NCI-H2227 treated with DMSO at 0.1 percent for 48 hours (cell line): Measurements from ENCODE around the gene CHAF1A.

ENCODE experiments used
- DNase-seq: peaks from one replicate; lab custom pipeline; 2025; lab: John Stamatoyannopoulos, UW

CHAF1A gene

GRCh38 chr19:4367336-4367723 is 35.1 kb upstream of the CHAF1A start:
- DNase-seq = no peak

DNA sequence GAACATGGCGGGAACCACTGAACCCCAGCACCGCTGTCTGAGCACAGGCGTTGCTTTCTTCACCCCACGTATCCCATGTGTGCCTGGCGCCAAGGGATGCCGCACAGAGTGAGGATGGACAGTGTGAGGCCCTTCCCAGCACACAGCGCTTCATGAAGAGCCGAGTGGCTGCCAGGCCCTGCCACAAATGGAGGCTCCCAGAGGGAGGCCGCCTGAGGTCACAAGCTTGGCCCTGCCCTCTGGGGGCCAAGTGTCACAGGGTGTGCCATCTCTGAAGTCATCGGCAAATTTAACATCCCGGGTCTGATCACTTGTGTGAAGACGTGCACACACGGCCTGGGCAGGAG is 34.7 kb upstream of the CHAF1A start:
- no peak for DNase-seq

DNA sequence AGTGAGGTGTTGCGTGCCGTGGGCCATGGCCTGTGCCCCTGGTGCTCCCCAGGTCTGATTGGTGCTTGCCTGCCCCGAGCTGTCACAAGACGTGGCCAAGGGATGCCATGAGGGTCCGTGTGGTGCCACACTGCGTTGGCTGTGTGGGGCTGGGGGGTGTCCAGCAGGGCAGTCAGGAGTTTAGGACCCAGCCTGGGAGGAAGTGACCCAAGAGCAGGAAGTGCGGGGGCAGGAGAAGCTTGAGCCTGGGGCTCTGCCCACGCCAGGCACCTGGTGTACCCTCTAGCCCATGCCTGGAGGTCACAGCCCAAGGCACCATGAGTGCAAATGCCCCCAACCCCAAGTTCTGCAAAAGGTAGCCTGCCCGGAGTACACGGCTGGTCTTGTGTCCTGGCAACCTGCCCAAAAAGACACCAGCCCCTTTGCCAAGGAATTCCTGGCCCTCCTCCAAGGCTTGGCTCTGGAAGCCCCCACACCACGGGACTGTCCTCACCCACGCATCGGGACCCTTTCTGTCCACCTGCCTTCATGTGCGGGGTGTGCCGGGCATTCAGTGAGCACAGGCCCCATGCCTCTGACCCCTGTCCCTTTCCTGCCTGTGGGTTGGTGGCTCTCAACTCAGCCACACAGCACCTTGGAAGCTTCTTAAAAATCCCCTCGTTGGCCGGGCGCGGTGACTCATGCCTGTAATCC is 34.2 kb upstream of the CHAF1A start:
- DNase-seq = no peak

DNA sequence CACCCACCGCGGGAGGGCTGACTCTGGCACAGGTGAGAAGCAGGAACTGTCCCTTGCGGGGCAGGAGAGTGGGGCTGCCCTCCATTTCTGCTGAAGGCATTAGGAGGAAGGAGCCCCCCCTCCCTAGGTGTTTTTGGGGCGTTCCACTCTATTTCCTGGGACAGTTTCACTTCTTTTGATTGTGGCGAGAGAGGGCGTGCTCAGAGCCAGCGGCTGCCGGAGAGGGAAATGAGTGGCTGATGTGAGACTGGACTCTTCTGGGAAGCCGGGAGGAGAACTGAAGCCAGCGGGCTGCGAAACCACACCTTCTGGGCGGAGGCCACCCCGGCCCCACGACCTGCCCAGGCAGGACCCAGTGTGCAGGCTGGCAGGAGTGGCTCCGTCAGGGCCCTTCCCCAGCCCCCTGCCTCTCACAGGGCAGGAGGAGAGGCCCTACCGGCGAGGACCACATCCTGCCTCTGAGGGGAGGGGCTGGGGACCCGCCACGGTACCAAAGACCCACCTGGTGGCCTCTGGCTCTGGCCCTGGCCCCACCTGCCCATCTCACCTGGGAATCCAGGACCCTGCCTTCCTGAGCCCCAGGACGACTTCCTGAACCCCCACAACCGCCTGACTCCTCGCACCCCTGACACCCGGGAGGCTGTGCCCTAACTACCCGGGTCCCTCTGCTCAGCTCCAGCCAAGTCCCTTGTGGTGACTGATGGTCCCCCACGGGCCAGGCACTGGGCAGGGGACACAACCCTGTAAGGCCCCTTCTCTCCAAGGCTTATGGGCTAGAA is 33.1 kb upstream of the CHAF1A start:
- DNase-seq = no peak

DNA sequence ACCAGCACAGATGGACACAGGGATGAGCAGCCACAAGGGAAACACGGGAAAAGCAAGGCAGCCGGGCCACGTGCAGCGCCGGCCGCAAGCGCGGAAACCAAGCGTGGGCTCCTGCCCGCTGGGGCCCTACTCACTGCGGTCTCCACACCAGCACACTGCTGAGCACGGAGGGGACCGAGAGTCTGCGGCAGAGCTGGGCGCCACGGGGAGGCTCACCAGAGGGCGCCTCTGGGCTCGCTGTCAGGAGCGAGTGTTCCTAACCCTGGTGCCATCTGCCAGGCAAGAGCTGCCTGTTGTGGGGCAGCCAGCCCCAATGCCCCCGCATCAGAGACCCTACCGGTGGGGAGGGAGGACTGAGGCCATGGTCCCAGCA is 32.6 kb upstream of the CHAF1A start:
- no peak for DNase-seq

GRCh38 chr19:4370418-4371041 is 31.9 kb upstream of the CHAF1A start:
- DNase-seq = no peak

DNA sequence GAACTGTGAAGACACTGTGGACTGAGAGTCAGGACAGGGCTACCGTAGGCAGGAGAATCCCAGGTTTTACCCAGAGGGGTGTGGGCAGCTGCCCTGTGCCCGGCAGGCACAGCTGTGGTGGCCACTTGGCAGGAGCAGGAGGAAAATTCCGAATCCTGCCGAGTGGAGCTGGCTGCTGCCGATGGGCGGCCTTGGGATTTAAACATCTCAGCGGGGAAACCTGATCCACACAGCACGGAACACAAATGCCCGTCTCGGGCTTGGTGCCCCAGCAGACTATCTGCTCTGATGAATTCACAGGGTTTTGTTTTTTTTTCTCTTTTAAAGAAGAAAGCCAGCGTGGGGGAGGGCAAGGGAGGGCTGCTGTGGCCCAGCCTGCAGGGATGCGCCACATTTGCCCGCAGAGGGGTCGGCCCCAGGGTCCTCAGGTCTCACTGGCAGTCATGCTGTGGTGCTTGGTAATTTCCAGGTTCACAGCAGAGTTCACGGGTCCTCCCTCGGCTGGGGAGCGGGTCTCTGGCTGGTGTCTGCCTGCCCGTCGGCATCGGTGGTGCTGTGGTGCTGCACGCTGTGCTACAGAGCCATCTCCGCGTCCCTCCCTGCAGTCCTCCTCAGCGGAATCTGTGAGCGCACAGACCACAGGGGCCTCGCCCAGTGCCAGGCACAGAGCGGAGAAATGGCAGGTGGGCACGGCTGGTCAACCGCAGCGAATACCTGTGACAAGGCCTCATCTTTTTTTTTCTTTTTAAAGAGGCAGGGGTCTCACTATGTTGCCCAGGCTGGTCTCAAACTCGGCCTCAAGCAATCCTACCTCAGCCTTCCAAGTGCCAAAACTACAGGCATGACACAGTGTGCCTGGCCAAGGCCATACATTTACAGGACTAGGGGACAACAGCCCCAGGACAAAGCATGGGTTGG is 30.9 kb upstream of the CHAF1A start:
- no peak for DNase-seq

- DNase-seq = no peak
Observed at GRCh38 chr19:4372165-4373012, 30.1 kb upstream of the CHAF1A start.

DNA sequence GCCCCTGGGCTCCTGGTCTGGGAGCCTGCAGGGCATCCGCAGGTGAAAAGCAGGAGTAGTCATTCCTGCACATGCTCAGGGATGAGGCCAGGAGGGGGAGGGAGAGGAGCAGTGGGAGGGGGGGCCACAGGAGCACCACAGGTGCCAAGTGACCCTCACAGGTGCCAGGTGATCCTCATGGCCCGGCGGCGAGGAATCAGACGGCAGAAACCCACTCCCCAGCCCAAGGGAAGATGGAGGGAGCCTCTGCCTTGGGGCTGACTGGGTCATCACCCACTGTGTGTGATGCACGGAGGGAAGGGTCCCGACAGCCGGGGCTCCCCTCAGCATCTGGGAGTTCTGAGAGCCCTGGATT is 29.4 kb upstream of the CHAF1A start:
- DNase-seq = no peak

GRCh38 chr19:4373601-4374497 is 28.6 kb upstream of the CHAF1A start:
- DNase-seq = no peak

DNA sequence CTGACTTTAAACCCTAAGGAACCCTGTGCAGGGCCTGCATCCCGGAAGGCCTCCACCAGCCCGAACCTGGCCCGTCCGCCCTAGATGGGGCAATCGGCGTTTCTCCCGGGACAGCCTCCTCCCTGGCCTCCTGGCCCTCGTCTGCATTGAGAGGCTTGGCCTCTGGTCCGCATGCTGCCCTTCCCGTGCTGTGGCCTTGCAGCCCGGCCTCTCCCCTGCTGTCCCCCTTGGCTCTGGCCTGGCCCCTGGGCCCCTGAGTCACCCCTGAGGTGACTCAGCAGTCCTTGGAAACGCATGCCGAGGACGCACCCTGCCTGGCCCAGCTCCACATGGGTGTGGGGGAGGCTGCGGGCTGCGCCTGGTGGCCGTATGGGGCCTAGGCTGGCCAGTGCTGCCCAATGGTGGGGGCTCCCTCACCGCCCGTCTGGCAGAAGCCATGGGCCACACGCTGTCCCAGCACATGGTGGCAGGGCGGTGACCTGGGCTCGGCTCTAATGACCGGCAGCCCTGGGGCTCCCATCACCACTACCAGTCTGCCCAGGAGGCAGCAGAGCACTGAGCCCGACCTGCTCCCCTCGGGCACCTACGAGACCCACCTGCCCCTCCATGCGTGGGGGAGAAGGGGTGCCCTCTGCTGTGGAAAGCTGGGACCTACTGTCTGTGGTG is 27.8 kb upstream of the CHAF1A start:
- DNase-seq = no peak

DNA sequence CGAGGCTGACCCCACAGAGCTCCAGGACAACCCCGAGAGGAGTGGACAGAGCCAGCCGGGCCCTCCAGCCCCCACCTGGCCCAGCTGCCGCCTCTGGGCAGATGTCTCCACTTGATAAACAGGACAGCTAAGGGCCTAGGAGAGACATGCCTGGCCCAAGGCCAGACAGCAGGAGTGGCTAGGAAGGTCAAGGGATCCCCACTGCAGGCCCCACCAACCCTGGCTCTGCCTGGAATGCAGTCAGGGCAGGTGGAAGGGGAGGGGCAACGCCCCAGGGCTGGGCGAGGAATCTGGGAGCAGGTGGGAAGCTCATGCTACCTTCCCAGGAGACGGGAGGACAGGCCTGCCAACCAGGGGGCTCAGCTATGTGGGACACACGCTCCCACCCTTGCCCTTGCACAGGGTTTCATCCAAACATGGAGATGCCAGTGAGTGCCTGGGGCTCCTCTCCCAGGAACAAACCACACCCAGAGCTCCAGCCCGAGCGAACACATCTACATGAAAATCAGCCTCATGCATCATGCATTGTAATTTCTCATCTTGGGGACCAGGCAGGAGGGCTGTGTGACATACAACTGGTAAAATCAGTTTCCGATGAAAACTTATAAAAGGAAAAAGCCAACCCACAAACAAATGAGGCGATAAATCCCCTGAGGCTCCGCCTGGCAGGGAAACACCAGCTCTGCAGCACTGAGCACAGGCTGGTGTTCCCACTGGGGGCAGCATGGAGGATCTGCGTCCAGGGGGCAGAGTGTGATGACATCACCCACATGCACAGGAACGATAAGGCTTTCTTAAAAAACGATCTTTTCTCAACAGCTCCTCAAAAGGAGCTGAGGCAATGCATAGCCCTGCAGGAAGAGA is 27.0 kb upstream of the CHAF1A start:
- DNase-seq = no peak

- no peak for DNase-seq
Observed at GRCh38 chr19:4376028-4376670, 26.3 kb upstream of the CHAF1A start.

GRCh38 chr19:4376671-4376990 is 25.8 kb upstream of the CHAF1A start:
- no peak for DNase-seq

DNA sequence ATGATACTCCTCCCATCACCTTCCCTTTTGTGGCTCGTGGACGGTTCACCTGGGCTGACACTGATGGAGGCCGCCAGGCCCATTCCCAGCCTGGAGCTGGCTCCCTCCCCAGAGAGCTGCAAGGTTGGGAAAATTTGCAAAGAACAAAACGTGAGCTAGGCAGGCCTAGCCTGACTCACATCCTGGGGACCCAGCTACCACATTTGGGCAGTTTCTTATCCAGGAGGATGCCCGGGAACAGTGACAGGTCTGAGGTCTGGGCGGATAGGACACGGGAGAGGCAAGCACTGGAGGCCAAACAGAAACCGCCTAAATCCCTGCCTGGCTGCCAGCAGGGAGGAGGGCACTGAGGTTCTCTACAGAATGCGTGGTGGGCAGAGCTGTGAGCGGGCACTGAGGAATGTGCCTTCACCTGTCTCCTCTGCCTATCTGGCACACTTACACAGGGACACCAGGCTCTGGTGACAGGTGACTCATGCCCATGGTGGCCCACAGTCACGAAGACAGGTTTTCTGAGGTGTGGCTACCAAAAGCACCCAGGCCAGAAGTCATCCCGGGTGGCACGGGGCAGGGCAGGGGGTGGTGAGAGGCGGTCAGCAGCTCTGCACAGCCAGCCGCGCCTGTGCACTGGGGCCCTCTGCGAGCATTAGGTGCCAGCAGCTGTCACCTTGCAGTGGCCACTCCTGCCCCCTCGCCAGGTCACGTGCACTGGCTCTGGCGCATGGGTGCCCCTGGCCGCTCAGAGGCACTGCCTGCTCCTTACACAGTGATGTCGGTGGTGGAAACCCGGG is 25.3 kb upstream of the CHAF1A start:
- no peak for DNase-seq

DNA sequence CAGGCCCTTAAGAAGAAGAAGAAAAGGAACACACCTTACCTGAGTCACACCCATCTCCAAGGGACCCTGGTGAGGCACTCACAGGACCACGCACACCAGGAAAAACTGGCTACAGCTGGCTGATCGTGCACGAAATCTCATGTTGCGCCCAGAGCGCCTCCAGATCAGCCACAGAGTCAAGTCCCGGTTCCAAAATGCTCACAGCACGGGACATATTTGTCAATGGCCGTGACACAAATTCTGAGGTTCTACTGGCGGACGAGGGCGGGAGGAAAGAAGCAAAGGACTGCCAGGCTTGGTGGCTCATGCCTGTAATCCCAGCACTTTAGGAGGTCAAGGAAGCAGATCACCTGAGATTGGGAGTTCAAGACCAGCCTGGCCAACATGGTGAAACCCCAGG is 23.6 kb upstream of the CHAF1A start:
- DNase-seq = no peak

DNA sequence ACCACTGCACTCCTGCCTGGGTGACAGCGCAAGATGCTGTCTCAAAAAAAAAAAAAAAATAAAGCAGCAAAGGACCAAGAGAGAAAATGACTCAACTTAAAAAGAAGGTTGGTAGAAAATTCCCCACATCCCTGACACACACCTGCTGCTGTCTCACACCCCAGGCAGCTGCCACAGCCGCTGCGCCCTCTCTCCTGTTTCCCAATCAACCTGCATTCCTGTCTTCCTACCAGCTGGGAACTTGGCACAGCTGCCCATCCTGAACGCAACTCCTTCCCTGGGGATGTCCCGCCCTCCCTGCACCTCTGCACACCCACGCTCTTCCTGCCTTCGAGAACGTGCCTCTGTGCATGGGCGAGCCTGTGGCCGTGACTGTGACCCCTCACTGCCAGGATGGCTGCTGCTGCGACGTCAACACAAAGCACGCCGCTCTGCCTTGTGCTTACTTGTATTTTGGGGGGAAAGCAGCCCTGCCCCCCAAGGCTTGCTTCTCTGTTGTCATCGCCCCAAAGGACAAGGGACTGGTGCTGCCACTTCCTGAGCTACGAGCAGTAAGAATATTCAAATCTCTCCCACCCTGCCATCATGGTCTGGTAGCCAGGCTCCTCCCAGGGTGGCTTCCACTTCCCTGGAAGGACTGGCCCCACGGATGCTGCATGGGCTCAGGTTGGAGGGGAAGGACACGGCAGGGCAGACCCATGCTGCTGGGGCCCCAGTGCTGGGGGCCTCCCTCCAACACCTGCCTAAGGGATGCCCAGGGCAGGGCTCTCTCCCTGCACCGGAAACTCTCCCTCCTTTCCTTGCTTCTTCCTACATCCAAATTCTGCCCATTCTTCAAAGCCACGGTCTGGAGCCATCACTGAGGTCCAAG is 22.8 kb upstream of the CHAF1A start:
- no peak for DNase-seq
